Measurements from ENCODE around the gene NSUN3.

The NSUN3 gene

DNA sequence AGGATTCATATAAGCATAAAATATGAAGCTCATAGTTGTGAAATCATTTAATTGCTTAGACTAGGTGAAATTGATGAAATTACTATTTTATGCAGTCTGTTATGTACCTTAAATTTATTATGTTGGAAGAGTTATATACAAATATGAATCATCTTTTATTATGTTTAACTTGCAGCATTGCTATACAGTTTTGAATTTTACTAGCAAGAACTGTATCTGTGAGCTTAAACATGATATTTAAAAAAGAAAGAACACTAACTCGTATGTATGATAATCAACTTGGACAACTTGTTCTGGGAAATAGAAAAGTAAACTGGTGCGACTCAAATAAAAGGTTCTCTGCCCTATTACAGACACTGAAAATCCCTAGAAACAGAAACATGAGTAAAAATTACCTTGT lies 36.2 kb upstream of the NSUN3 start:
- TF ChIP-seq, protein P1, sequence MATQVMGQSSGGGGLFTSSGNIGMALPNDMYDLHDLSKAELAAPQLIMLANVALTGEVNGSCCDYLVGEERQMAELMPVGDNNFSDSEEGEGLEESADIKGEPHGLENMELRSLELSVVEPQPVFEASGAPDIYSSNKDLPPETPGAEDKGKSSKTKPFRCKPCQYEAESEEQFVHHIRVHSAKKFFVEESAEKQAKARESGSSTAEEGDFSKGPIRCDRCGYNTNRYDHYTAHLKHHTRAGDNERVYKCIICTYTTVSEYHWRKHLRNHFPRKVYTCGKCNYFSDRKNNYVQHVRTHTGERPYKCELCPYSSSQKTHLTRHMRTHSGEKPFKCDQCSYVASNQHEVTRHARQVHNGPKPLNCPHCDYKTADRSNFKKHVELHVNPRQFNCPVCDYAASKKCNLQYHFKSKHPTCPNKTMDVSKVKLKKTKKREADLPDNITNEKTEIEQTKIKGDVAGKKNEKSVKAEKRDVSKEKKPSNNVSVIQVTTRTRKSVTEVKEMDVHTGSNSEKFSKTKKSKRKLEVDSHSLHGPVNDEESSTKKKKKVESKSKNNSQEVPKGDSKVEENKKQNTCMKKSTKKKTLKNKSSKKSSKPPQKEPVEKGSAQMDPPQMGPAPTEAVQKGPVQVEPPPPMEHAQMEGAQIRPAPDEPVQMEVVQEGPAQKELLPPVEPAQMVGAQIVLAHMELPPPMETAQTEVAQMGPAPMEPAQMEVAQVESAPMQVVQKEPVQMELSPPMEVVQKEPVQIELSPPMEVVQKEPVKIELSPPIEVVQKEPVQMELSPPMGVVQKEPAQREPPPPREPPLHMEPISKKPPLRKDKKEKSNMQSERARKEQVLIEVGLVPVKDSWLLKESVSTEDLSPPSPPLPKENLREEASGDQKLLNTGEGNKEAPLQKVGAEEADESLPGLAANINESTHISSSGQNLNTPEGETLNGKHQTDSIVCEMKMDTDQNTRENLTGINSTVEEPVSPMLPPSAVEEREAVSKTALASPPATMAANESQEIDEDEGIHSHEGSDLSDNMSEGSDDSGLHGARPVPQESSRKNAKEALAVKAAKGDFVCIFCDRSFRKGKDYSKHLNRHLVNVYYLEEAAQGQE (IDR thresholded peaks at IDR 0.05; ENCODE audit: insufficient read depth in 1 of 2, low read depth in 2 of 2, low read length in 2 of 2) = no peak
- TF ChIP-seq POLR2AphosphoS5 (IDR thresholded peaks at IDR 0.05; ENCODE audit: low read depth, low read length) (no peak), FOXP2 (optimal IDR thresholded peaks at IDR 0.05; ENCODE audit: borderline replicate concordance, extremely low read depth, extremely low read length, insufficient read depth) (no peak), SIN3A (IDR thresholded peaks at IDR 0.05; ENCODE audit: borderline replicate concordance, insufficient read depth, low read length) (no peak), TAF1 (IDR thresholded peaks at IDR 0.05; ENCODE audit: borderline replicate concordance, insufficient read depth, low read length) (no peak)

GRCh38 chr3:94028093-94028837 lies 34.6 kb upstream of the NSUN3 start, which contains the start of gene STX19:
Gene STX19 (minus strand): TSS chr3:94028597. CDS start chr3:94015269, 13,328 bp downstream.
- TF ChIP-seq, protein P1 (IDR thresholded peaks at IDR 0.05; ENCODE audit: insufficient read depth in 1 of 2, low read depth in 2 of 2, low read length in 2 of 2) = no peak

DNA sequence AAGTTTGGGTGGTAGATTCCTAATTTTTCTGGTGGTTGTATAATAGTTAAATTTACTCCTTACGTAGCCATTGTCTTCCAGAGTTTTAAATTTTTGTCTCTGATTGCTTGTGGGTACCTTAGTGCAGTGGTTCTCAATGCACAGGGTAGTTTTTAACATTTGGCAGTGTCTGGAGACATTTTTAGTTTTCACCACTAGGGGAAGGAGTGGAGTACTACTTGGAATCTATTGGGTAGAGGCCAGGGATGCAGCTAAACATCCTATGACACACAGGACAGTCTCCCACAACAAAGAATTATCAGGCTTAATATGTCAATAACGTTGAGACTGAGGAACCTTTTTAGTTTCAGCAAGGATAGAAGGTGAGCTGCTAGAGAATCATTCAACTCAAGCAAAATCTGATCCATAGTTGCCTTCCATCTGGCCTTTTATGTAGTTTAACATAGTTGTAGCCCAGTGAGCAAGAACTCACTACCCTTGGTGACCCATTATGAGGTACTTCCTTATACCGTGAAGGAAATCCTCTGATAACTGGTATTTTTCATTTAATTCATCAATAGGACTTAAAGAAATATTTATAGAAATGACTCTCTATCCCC lies 25.9 kb upstream of the NSUN3 start:
- TF ChIP-seq, protein P1 (IDR thresholded peaks at IDR 0.05; ENCODE audit: insufficient read depth in 1 of 2, low read depth in 2 of 2, low read length in 2 of 2) = no peak
- TF ChIP-seq TAF1 (IDR thresholded peaks at IDR 0.05; ENCODE audit: borderline replicate concordance, insufficient read depth, low read length) = no peak
- TF ChIP-seq POLR2AphosphoS5 (IDR thresholded peaks at IDR 0.05; ENCODE audit: low read depth, low read length) = no peak
- no peak for TF ChIP-seq FOXP2 (optimal IDR thresholded peaks at IDR 0.05; ENCODE audit: borderline replicate concordance, extremely low read depth, extremely low read length, insufficient read depth)
- TF ChIP-seq SIN3A (IDR thresholded peaks at IDR 0.05; ENCODE audit: borderline replicate concordance, insufficient read depth, low read length) = no peak

DNA sequence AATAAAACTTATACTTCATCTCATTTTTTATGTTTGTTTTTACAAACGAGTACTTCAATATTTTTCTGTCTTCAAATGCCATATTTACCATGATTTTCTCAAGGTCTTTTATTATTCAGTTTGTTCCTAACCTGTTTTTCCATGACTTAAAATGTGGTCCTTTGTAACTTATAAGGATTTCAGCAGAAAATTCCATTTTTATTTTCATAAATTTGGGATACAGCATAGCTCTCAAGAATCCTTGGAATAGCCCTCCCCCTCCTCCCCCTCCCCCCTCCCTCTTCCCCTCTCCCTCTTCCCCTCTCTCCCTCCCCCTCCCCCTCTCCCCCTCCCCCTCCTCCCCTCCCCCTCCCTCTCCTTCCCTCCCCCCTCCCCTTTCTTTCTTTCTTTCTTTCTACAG lies 19.6 kb upstream of the NSUN3 start:
- TF ChIP-seq FOXP2 (optimal IDR thresholded peaks at IDR 0.05; ENCODE audit: borderline replicate concordance, extremely low read depth, extremely low read length, insufficient read depth) (no peak), TAF1 (IDR thresholded peaks at IDR 0.05; ENCODE audit: borderline replicate concordance, insufficient read depth, low read length) (no peak), POLR2AphosphoS5 (IDR thresholded peaks at IDR 0.05; ENCODE audit: low read depth, low read length) (no peak)

DNA sequence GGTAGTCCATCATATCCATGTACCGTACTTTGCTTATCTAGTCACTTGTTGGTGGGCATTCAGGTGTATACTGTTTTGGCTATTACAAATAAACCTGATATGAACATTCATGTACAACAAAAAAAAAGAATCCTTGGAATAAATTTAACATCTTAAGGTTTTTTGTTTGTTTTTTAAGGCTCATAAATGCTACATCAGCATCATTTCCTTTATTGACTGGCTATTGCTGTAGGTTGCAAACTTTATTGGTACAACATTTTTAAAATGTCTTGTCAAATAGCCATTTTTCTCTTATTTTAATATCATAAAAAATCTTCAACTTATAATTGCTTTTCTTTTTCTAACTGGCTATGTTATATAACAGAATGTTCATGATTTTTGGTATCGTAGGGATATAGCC lies 16.3 kb upstream of the NSUN3 start:
- TF ChIP-seq POLR2AphosphoS5 (IDR thresholded peaks at IDR 0.05; ENCODE audit: low read depth, low read length) = no peak
- no peak for TF ChIP-seq FOXP2 (optimal IDR thresholded peaks at IDR 0.05; ENCODE audit: borderline replicate concordance, extremely low read depth, extremely low read length, insufficient read depth)
- TF ChIP-seq SIN3A (IDR thresholded peaks at IDR 0.05; ENCODE audit: borderline replicate concordance, insufficient read depth, low read length) = no peak
- TF ChIP-seq, protein P1 (IDR thresholded peaks at IDR 0.05; ENCODE audit: insufficient read depth in 1 of 2, low read depth in 2 of 2, low read length in 2 of 2) = no peak
- TF ChIP-seq TAF1 (IDR thresholded peaks at IDR 0.05; ENCODE audit: borderline replicate concordance, insufficient read depth, low read length) = no peak

Measured in PFSK-1 (cell line).